ENCODE measurements around the gene ASB2. TPM values are rescaled to one million over a fixed set of nuclear protein-coding genes. Genes with fewer than 3 reads are reported as not detected.

Gene ASB2
- total and polyA plus RNA-seq, 2 of the 13 experiments (the other 11 are each of a cell fraction or from before 2014, with no cell fraction given): 0.82 to 4.1 TPM

- TF ChIP-seq TEF (CRISPR knock-in tag; IDR thresholded peaks at IDR 0.05) (no peak), TOPORS (CRISPR knock-in tag; IDR thresholded peaks at IDR 0.05) (no peak), ZNF280D (CRISPR knock-in tag; IDR thresholded peaks at IDR 0.05) (peak; percentile 93), HIC2 (CRISPR knock-in tag; IDR thresholded peaks at IDR 0.05; ENCODE audit: low read depth) (peak; percentile 79), JARID2 (CRISPR knock-in tag; IDR thresholded peaks at IDR 0.05; ENCODE audit: insufficient replicate concordance) (no peak), NFYB (CRISPR knock-in tag; IDR thresholded peaks at IDR 0.05) (peak; percentile 65), ZNF816 (CRISPR knock-in tag; IDR thresholded peaks at IDR 0.05; ENCODE audit: borderline replicate concordance) (peak; percentile 84; the same call in 1 of the 2 replicates), ZNF510 (CRISPR knock-in tag; IDR thresholded peaks at IDR 0.05; ENCODE audit: low read depth) (no peak), ARNT2 (CRISPR knock-in tag; IDR thresholded peaks at IDR 0.05; ENCODE audit: low read depth) (peak; percentile 56; the same call in 1 of the 2 replicates), TAF15 (IDR thresholded peaks at IDR 0.05; ENCODE audit: low read depth, low read length, poor library complexity, severe bottlenecking) (no peak), SMYD3 (CRISPR knock-in tag; IDR thresholded peaks at IDR 0.05) (no peak), CHD2 (IDR thresholded peaks at IDR 0.05; ENCODE audit: low read depth, low read length) (no peak), ZNF264 (CRISPR knock-in tag; IDR thresholded peaks at IDR 0.05) (peak; percentile 67; the same call in 1 of the 2 replicates), MED8 (CRISPR knock-in tag; IDR thresholded peaks at IDR 0.05; ENCODE audit: insufficient replicate concordance) (peak; percentile 80), ZNF256 (CRISPR knock-in tag; conservative IDR thresholded peaks at IDR 0.05) (no peak), E2F5 (CRISPR knock-in tag; conservative IDR thresholded peaks at IDR 0.05) (no peak)
Observed at GRCh38 chr14:93959239-93960107, 16.9 kb downstream of the ASB2 start (continued).
